ENCODE measurements around the gene ABCB9.

GRCh38 chr12:122979908-122980182, 13.6 kb upstream of the ABCB9 start:
- TF ChIP-seq CTCF (IDR thresholded peaks at IDR 0.05) = no peak
- TF ChIP-seq POLR2A (IDR thresholded peaks at IDR 0.05) = no peak

All from right lobe of liver (tissue), 4 donors.